T-helper 9 cell (primary cell): Measurements from ENCODE around the gene NEU1.

Source experiments
- DNase-seq: peaks from one replicate; pipeline ENCODE4 v3.0.0-alpha.2; 2020

Gene NEU1

DNA sequence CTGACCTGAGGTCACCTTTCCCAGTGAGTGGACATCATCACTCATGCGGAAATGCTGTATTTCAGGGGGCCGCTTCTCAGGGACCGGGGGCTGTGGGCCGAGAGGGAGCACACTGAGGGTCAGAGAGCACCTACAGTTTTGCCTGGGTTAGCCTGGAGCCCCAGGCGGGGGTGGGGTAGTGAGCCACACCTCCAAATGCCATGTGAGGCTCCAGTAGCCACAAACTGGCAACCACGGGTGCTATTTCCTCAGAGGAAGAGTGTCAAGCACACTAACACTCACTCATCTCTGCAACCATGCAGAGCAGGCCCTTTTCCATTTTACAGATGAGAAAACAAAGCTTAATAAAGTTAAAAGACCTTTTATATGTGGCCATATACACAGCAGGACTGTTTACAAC lies 30.2 kb upstream of the NEU1 start:
- DNase-seq, result no peak

DNA sequence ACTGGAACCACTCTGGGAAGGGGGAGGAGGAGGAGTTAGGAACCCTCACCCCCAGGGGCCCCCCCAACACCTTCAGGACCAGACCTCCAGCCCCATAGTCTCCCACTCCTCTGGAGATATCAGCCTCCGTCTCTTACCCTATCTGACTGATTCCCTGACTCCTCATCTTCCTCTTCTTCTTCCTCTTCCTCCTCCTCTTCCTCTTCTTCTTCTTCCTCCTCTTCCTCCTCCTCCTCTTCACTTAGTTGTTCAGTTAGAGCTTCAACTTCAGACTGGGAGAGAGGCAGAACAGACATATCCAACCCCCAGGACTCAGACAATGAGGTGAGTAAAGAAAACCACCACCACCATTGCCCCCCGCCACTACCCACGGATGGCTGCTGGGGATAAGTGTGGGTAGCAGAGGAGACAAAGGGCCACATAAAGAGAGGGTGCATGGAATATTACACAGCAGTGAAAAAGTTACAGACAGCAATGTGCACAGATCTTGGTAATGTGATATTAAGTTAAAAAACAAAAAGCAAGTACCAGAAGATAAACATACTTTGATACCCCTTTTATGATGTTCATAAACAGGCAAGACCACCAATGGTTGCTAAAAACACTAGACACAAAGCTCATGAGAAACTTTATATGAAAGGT lies 26.8 kb upstream of the NEU1 start:
- no peak for DNase-seq

DNA sequence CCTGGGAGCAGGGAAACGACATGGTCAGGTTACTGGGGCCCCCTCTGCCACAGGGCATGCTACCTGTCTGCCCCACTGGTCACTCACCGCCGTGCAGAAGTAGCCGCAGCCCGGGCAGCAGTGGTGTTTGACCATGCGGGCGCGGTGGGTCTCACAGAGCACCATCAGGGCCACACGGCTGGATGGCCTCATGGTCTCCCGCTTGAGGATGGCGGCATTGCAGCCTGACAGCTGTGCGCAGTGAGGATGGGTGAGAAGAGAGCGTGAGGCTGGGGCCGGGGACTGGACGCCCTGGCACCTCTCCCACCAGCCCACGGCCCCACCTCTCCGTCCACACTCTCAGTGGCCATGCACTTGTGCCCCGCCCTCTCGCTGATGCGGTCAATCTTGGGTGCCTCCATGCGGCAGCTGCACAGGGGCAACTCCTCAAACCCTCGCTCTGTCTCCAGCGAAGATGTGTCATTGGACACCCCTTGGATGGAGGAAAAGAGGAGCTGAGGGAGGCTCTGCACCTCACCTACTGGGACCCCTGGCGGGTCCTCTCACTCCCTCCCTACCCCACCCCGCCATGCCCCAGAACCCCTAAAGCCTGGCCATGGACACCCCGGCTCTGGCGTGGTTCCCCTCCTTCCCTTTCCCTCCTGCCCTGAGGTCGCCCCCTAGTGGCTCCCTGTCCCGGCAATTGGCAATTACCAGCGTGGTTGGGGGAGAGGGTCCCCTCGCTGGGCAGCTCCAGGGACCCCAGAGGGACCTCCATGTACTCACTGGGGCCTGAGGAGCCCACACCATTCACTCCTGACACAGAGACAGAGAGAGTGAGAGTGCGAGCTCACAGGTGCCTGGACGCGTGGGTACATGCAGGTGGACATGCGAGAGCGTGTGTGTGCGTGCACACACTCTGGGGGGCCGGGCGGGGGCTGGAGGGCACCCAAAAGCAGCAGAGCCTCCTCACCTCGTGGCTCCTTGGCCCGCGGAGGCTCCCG lies 25.9 kb upstream of the NEU1 start:
- DNase-seq, result peak; percentile 51

DNA sequence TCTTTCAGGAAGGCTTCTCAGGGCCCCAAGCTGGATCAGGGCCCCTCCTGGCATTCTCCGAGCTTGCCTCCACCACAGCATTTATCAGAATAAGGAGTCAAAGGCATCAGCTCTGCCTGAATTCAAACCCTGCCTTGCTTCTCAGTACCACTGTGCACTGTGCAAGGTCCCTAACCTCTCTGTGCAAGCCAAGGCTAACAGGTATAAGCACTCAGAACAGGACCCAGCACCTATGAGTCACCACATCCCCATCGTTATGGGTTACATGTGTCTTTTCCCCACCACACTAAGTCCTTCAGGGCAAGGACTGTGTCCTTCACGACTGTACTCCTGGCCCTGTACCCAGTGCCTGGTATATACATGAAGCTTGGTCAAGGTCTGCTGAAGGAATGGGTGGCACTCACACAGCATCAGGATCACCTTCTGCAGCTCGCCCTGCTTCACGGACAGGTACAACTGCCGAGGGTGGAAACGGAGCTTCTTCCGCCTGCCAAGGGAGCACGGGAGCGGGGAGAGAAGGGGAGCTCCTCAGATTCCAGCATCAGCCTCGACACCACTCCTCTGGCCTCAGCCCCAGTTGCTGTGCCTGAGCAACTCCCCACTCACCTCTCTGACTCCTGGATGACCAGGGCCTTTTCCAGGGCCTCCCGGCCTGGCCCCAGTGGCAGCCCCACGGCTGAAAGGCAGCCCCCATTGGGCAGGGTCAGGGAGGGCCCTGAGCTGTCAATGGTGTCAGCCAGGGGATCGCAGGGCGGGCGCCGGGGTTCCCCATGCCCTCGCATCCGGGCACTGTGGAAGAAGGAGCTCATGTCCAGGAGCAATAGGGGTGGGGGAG lies 24.8 kb upstream of the NEU1 start:
- no peak for DNase-seq

DNA sequence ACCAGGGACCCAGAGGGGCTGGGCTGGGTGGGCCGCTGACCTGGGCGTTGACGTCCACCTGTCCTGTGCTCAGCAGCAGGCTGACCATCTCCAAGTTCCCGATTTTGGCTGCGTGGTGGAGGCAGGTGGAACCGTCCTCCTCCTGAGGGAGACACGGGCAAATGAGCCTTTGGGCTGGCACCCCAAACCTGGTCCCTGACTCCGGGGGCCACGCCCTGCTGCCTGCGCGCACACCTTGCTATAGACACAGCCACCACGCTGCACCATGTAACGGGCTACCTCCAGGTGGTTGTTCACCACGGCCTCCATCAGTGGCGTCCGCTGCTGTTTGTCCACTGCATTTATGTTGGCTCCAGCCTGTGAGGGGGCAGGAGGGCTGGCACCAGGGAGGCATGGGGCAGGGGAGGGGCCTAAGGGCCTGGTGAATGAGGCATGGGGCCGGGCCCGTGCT lies 23.9 kb upstream of the NEU1 start:
- no peak for DNase-seq

DNA sequence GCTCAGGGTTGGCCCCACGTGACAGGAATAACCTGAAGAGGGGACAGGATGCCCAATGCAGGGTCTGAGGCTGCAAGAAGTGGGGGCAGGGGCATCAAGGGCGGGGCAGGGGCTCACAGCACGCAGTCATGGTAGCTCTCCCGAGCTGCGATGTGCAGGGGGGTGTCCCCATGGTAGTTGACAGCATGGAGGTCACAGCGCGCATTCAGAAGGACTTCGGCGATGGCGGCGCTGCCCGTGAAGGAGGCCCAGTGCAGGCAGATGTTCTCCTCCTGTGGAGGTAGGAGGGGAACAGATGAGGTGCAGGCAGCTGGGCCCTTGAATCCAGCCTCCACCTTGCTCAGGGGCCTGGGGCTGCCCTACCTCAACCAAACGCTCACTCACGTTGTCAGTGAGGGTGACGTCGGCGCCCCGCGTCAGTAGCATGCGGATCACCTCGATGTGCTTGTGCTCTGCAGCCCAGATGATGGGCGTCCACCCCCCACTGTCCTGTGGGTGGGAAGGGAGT lies 22.0 kb upstream of the NEU1 start:
- no peak for DNase-seq

DNA sequence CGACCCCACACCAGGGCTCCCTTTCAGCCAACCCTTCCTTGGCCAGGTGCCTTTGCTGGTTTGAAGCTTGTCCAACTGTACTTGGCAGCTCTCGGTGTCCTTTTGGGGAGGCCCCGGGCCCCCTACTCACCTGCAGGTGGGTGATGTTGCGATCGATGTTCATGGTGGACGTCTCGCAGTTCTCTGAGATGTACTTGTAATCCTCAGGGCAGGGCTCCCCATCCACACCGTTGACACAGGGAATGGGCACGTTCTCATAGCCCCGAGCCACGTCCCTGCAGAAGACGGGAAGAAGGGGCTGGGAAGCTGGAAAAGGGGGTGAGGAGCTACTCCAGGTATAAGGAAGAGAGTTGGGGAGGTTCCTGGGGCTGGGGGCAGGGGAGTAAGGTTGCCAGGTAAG lies 21.1 kb upstream of the NEU1 start:
- no peak for DNase-seq

DNA sequence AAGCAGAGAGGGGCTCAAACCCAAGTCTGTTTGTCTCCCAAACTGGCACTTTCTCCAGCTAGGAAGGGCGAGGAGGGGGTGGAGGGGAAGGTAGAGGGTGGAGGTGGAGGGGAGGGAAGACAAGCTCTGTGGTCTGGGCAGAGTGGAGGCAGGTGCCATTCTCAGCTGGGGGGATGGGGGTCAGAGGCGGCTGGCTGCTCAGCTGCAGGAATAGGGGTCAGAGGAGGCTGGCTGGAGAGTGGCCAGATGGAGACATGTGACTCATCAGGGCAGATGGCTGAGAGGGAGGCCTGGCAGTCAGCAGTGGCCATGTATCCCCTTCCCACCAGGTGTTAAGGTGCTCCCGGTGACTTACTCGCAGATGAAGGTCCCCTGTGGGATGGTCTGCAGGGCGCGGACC lies 19.7 kb upstream of the NEU1 start:
- DNase-seq, result no peak

DNA sequence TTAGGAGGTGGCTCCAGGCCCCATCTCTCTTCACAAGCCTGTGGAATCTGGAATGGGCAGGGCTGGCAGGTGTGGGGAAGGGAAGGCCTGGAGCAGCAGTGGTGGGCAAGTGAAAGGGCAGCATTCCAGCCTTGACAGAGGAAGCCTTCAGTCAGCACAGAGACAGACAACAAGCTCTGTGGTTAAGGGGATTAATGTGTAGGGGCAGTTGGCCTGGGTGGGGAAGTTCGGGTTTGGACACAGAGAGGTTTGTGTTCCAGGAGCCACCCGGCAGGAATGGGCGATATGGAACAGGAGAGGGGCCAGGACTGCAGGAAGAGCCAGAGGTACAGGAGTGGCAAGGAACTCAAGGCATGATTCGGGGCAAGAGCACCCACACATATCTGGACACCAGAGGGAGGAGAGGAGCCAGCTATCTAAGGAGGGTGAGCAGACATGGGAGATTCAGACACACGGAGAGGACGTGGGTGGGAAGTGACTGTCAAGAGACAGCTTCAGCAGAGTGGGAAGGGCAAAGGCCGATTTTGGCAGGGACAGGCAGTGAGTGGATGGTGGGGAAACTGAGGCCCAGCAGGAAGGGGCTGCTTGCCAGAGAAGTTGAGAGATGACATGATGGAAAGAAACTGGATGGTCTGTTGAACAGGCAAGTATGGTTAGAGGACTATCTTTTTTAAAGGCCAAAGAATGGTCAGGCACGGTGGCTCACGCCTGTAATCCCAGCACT lies 18.7 kb upstream of the NEU1 start:
- DNase-seq, result no peak

DNA sequence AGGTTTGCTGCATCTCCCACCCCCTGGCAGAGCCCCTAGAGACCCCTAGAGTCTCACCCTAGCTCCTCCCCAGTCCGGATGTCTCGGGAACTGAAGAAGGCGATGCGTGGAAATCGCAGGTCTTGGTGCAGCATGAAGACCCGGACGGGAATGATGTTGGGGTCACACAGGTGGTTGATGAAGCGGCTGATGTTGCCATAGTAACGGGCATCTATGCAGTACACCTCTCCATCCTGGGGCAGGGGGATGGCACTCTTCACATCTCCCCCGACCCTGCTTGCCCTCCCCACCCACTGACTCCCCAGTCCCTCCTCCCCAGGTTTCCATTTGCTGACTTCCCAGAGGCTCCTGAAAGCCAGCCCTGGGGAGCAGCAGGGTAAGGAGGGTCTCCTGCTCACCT lies 18.0 kb upstream of the NEU1 start:
- no peak for DNase-seq

DNA sequence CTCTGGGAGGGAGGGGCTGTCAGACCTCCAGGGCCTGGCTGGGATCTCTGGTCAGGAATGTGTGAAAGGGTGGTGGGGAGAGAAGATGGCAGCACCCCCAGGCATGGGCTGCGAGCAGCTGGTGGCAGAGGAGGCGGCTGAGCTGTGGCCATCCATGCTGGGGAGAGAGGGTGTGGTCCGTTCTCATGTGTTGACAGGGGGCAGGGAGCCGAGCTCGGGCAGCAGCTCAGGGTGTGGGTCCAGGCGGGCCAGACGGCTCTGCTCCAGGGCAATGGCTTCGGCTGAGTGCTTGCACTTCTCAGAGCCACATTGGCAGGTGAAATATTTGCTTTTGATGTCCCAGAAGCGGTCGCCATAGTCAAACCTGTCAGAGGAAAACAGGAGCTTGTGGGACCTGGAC lies 17.3 kb upstream of the NEU1 start:
- no peak for DNase-seq

DNA sequence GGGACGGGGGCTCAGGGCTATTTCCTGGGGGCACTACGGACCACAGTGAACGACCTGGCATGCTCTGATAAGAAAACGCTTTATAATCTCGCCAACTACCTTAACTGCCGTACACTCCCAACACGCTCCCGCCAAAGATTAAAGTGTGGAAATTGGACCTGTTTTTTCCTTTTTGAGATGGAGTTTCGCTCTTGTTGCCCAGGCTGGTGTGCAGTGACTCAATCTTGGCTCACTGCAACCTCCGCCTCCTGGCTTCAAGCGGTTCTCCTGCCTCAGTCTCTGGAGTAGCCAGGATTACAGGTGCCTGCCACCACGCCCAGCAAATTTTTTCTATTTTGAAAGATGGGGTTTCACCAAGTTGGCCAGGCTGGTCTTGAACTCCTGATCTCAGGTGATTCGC lies 16.5 kb upstream of the NEU1 start:
- DNase-seq, result no peak

DNA sequence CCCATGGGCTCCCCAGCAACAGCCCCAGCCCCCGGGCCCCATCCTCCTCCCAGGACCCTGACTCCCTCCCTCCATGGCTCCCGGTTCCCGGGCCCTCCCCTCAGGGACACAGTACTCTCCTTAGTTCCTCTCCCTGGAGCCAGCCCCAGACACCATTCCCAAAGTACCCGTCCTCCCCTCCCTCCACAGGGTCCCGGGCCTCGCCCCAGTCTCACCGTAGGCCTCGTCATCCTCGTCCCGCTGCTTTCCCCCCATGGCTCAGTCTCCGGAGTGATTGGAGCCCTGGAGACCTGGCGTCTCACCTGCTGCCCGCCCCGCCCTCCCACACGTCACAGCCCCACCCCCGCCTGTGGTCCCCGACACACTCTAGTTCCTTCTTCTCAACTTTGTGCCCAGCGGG lies 16.1 kb upstream of the NEU1 start, which contains the start of gene SLC44A4:
SLC44A4 (minus strand) TSS at position 272 of the 400 bp plus-strand sequence; CDS start at position 255, 17 bp downstream.
- DNase-seq, result no peak

DNA sequence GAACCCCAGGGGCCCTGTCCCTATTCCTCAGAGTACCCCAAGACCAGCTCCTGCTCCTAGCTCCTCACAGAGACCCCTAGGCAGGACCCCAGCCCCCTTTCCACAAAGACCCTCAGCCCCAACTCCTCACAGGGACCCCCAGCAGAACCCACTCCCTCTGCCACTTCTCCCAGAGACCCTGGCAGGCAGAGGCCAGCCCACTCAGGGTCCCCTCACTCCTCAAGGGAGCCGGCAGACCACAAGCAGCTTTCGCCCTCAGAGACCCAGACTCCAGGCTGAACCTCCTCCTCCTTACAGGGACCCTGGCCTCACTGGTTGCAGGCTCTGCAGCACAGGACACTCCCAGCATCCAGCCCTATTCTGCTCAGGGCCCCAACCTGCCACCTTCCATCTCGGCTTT lies 15.6 kb upstream of the NEU1 start:
- no peak for DNase-seq

DNA sequence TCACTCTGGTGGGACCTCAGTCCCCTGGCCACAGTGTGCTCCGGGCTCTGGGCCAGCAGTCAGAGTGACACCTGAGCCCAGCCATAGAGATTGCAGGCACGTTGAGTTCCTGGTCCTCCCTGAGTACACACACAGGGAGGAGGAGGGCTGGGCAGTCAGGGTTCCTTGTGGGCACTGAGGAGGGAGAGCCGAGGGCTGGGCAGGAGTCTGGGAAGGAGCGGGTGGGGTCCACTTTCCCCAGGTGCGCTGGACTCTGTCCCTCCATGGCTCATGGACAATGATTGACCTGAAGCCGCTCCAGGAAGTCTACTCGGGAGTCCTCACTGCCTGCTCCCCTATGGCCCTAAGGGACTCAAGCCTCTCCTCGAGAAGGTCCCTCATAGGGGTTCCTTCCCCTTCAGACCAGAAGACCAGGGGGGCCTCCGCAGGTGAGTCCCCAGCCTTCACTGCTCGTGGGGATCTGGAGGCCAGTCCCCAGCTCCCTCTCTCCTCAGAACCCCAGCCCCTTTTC lies 15.1 kb upstream of the NEU1 start:
- DNase-seq, result no peak

DNA sequence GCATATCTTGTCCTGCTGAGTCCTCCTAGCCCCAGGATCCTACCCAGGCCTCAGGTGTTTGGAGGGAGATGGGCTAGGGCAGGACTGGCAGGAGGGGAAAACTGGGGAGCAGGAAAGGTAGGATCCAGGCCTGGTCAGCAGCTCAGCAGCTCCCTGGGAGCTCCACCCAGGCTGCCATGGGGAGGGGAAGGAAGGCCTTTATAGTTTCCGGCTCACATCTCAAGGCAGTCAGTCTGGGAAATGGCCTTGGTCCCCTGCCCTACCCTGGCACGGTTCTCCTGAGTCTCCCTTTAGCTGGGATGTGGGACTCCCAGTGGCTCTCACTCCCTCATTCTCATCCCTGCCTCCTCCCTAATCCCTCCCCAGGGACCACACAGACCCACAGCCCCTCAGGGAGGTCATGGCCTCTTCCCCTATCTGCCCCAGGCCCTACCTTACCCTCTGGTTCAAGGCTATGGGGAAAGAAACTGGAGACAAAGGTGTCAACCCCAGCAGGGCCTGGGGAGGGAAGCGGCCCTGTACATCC lies 14.6 kb upstream of the NEU1 start:
- DNase-seq, result no peak

DNA sequence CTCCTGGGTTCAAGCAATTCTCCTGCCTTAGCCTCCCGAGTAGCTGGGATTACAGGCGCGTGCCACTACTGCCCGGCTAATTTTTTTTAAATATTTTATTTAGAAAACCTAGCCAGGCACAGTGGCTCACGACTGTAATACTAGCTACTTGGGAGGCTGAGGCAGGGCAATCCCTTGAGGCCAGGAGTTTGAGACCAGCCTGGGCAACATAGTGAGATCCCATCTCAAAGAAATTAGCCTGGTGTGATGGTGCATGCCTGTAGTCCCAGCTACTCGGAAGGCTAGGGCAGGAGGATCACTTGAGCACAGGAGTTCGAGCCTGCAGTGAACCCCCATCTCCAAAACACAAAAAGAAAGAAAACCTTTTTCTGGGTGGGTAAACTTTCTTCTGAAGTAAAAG lies 13.7 kb upstream of the NEU1 start:
- DNase-seq, result no peak

DNA sequence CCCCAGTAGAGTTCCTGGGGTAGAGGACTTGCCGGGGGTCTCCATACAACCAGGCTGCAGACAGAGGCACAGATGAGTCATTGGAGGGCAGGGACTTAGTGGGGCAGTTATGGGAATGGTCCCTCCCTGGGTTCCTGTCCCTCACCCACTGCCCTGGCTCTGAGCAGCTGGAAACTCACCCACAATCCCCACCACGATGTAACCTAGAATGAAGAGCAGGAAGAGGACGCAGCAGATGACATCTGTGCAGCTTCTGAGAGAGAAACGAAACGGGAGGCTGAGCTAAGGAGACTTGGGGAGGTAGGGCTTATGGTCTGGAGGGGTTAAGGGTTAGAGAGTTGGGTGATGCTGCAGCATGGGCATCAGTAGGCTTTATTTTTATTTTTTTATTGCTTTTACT lies 13.3 kb upstream of the NEU1 start:
- DNase-seq, result no peak

DNA sequence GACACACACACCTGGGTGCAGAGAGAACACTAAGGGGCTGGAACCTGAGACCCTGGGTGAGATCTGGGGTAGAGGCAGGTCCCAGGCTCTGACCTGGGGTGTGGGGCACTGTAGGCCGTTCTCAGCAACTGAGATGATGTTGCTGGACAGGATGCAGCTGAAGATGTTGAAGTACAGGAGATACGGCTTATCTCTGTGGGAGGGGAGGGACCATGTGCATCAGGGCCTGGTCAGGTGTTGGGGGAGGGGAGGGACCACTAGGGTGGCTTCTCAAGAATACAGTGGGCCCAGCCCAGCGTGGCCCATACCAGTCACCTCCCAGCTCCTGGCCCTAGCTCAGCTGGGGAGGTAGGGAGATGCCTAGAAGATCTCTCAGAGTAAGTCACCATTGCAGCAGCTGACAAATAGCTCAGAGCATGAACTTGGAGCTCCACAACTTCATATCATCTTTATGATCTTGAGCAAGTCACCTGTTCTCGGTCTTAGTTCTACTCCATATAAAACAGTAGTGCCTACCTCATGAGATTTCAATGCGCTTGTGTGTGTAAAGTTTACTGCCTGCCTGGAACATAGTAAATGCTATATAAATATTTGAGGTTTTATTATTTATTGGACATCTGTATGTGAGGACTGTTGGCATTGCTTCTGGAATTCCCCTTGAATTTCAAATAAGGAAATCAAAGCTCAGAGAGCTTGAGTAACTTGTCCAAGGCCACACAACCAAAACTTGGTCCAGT lies 12.4 kb upstream of the NEU1 start:
- no peak for DNase-seq

DNA sequence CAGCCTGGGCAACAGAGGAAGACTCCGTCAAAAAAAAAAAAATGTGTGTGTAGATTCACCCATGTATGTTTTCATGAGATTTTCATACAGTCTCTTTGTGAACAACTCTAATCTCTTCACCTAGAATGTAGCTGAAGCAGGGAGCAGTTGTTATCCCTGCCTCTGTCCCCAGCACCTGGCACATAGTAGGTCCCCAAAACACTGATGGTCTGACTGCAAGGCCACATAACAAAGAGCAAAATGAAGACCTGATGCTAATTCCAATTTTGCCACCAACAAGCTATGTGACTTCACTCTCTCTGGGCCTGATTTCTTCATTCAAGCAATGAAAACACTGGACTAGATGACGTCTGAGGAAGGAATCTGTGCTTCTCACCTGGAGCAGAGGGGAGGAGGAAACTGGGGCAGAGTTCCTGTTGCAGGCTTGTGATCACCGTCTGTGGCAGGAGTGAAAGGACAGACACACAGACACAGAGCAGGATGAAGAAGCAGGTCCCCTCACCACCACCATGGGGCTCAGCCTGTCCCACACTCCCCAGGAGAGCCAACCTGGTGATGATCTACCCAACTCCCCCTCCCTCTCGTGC lies 11.6 kb upstream of the NEU1 start:
- no peak for DNase-seq
